Stimulated activated CD4-positive, alpha-beta T cell treated with anti-CD3 and anti-CD28 coated beads, Interleukin-15, amount 100 ng/mL, for 48 hours (primary cell): ENCODE data around the gene RNU7-1.

Source experiments
- DNase-seq, 2 donors: peaks; one replicate each; pipeline ENCODE4 v3.0.0-alpha.2; 2020; ENCODE audit warnings: low read depth in 2 of 2

The RNU7-1 gene

DNA sequence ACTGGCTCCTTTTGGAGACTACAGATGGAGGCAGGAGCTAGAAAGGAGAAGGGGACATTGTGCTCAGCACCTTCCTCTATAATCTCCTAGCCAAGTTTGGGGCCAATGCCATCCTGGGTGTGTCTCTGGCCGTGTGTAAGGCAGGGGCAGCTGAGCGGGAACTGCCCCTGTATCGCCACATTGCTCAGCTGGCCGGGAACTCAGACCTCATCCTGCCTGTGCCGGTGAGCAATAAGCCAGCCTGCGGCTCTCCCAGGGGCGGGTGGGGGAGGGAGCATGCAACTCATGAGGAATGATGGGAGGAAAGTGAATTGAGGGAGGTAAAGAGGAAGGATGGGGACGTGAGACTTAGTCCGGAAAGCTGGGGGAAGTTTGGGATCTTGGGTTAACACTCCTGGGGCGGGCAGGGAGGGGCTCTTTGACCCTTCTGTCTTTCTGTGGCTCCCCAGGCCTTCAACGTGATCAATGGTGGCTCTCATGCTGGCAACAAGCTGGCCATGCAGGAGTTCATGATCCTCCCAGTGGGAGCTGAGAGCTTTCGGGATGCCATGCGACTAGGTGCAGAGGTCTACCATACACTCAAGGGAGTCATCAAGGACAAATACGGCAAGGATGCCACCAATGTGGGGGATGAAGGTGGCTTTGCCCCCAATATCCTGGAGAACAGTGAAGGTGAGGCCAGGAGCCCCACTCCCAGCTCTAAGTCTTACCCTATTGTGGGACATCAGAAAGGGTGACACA is 26.0 kb upstream of the RNU7-1 start:
- no peak for DNase-seq

GRCh38 chr12:6919588-6919987 is 24.0 kb upstream of the RNU7-1 start:
- no peak for DNase-seq

- DNase-seq: no peak
Observed at GRCh38 chr12:6921539-6921938, 22.1 kb upstream of the RNU7-1 start.

DNA sequence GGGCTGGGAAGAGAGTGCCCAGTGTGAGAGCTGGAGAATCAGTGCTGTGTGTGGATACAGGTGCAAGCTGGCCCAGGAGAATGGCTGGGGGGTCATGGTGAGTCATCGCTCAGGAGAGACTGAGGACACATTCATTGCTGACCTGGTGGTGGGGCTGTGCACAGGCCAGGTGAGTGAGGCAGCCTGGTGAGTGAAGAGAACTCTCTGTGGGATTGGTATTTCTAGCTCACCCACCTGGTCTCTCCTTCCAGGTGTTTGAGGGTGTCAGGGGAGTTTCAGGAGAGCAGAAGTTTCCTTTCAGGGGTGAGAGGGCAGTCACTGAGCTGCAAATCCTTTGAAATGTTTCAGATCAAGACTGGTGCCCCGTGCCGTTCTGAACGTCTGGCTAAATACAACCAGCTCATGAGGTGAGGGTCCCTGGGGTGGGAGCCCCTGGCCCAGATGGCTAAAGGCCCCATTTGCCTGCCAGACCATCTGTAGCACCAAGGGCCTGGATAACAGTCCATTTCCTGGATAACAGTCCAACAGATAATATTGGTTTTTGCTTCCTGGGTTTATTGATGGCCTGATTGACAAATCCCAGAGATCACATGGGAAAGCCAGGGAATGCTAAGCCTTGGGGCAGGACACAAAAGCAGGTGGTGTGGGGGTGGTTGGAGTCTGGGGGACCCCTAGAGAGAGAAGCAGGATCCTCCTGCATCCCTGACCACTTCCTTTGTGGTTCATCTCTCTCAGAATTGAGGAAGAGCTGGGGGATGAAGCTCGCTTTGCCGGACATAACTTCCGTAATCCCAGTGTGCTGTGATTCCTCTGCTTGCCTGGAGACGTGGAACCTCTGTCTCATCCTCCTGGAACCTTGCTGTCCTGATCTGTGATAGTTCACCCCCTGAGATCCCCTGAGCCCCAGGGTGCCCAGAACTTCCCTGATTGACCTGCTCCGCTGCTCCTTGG is 21.3 kb upstream of the RNU7-1 start:
- DNase-seq: no peak

- no peak for DNase-seq
Observed at GRCh38 chr12:6923003-6923732, 20.4 kb upstream of the RNU7-1 start.

GRCh38 chr12:6923851-6924250 is 19.8 kb upstream of the RNU7-1 start:
- DNase-seq: no peak

- DNase-seq: no peak
Observed at GRCh38 chr12:6925239-6925539, 18.4 kb upstream of the RNU7-1 start.

DNA sequence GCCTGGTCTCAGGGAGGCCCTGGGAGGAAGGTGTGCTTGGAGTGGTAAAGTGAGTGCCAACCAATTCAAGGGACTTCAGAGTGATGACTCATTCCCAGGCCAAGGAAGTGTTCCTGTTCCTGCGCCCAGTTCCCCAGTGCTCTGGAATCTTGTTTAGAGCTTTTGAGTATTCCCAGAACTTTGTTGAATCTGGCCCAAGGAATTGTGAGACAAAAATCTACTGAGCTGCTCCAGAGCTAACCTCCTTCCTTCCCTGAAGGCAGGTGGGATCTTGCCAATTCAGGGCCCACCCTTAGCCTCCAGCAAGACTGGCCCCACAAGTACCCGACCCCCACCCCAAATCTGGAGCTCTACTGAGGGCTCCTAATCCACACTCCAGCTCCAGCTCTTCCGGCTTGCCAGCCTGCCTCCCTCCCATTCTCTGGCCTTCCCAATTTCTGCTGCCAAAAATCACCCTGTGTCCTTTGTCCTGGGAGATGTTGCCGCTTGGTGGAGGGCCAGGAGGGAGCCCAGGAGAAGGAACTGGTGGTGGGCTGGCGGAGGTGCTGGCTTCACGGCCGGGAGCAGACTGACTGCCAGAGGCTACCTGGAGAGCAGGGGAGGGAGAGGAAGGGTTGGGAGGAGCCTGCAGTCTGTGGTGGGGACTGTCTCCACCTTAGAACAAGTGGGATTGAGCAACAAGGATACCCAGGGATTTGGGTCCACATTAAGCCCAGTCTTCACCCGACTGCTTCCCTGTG is 17.9 kb upstream of the RNU7-1 start:
- DNase-seq: no peak

DNA sequence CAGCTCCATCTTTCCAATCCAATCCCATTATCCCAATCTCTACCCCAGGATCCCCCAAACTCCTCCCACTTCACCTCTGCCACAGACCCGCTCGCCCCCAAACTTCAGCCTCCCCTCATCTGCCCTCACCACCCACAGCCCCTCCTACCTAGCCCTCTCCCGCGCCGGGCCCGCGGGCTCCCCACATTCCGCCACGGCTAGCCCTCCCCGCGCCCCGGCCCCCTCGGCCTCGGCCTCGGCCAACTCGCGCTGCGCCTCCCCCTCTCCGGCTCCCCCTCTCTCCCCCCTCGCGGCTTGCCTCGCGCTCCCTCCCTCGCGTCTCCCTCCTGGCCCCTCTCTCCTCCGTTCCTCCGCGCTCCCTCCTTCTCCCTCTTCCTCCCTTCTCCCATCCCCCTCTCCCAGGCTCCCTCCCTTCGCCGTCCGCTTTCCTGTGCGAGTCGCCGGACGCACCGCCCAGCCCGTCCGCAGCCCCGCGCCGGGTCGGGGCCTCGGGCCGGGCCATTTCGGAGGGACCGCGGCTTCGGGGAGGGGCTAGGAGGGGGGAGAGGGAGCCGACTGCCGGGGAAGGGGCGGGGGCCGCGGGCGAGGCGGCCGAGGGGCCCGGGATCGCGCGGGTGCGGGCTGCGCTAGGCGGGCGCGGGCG is 16.1 kb upstream of the RNU7-1 start, which contains the start of gene ATN1:
TSS of gene ATN1 (plus strand) at position 581 of the 643 bp plus-strand sequence. CDS start 6,043 bp downstream, outside the sequence.
- no peak for DNase-seq

- no peak for DNase-seq
Observed at GRCh38 chr12:6928022-6928702, 15.5 kb upstream of the RNU7-1 start.

GRCh38 chr12:6928703-6929407 is 14.8 kb upstream of the RNU7-1 start:
- no peak for DNase-seq

DNA sequence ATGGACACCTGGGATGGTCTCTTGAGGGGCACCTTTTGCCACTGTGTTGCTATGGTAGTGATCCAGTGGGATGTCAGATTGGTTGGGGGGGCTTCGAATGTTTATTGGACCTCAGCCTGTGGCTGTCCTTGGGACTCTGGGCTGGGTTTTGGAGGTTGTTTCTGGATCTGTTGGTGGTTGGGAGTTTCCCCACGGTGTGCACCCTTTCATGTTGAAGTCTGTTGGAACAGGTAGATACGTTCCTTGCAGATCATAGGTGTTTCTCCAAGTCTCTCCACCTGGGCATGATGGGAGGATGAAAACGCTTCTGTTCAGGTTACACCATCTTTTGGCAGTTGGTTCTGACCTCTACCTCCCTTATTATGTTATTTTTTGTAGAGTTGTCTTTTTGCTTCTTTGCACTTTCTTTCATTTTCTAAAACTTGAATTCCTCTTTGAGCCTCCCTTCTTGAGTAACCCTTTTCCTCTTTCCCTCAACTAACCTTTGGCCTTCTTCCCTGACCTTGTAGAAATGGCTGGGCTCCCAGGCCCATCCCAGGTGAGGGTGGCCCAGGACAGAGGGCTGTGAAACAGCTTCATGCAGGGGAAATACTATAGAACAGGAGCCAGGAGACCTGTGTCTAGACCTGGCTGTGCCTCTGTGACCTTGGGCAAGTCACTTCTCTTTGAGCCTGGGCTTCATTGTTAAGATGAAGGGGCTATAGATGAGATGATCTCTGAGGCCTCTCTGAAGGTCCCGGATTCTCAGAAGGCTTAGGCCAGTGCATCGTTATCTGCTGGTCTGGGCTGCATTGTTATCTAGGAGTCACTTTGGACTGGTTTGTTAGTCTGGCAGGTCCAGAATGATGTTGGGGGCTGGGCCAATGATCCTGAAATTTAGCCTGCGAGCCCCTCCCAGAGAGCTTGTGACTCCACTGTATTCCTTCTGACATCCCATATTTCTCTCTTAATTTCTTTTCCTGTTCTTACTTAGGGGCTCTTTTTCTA is 13.9 kb upstream of the RNU7-1 start:
- DNase-seq: no peak

GRCh38 chr12:6932766-6933165 is 10.8 kb upstream of the RNU7-1 start:
- DNase-seq: no peak

GRCh38 chr12:6934110-6934509 is 9.5 kb upstream of the RNU7-1 start:
- DNase-seq: no peak

DNA sequence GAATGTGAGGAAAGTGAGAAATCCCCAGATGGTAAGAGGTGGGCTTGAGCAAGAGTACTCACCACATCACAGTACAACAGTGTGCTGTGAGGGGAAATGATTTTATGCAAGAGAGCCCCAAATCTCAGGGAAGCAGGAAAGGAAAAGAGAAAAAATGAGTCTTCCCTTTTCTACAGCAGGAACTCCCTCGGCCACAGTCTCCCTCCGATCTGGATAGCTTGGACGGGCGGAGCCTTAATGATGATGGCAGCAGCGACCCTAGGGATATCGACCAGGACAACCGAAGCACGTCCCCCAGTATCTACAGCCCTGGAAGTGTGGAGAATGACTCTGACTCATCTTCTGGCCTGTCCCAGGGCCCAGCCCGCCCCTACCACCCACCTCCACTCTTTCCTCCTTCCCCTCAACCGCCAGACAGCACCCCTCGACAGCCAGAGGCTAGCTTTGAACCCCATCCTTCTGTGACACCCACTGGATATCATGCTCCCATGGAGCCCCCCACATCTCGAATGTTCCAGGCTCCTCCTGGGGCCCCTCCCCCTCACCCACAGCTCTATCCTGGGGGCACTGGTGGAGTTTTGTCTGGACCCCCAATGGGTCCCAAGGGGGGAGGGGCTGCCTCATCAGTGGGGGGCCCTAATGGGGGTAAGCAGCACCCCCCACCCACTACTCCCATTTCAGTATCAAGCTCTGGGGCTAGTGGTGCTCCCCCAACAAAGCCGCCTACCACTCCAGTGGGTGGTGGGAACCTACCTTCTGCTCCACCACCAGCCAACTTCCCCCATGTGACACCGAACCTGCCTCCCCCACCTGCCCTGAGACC is 8.0 kb upstream of the RNU7-1 start:
- DNase-seq: no peak

DNA sequence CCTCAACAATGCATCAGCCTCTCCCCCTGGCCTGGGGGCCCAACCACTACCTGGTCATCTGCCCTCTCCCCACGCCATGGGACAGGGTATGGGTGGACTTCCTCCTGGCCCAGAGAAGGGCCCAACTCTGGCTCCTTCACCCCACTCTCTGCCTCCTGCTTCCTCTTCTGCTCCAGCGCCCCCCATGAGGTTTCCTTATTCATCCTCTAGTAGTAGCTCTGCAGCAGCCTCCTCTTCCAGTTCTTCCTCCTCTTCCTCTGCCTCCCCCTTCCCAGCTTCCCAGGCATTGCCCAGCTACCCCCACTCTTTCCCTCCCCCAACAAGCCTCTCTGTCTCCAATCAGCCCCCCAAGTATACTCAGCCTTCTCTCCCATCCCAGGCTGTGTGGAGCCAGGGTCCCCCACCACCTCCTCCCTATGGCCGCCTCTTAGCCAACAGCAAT is 7.4 kb upstream of the RNU7-1 start:
- no peak for DNase-seq

- DNase-seq: no peak
Observed at GRCh38 chr12:6936636-6937480, 6.8 kb upstream of the RNU7-1 start.
